Measurements from ENCODE around the gene LRMDA.
"Not testable (repeated sequence)": the region's sequence is repeated elsewhere in the genome, so short reads cannot be mapped to it uniquely, and the experiment has no call there.

Gene LRMDA

DNA sequence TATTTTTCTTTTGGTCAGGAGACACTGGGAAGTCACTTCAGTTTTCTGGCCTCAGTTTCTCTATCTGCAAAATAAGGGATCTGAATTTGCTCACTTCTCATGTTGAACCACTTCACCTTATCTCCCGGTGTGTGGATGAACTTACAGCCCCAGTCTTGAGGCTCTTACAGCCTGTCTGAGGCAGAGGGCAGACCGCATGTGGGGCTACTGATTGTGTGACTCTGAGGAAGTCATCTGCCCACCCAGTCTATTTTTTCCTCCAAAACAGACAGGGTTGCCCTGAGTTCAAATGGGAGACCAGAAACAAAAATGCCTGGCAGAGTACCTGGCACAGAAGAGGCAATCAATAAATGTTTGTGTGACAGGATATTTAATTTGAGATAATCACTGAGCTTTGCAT, 78.3 kb downstream of the LRMDA start:
- no peak for DNase-seq

DNA sequence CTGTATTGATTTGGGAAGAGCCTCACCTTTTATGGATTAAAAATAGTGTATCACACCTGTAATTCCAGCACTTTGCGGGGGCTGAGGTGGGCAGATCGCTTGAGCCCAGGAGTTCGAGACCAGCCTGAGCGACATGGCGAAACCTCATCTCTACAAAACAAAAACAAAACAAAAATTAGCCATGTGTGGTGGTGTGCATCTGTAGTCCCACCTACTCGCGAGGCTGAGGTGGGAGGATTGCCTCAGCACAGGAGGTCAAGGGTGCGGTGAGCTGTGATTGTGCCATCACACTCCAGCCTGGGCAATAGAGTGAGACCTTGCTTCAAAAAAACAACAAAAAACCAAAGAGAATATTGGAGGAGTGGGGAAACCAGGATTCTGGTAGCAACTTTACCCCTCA, 79.6 kb downstream of the LRMDA start:
- no peak for DNase-seq

DNA sequence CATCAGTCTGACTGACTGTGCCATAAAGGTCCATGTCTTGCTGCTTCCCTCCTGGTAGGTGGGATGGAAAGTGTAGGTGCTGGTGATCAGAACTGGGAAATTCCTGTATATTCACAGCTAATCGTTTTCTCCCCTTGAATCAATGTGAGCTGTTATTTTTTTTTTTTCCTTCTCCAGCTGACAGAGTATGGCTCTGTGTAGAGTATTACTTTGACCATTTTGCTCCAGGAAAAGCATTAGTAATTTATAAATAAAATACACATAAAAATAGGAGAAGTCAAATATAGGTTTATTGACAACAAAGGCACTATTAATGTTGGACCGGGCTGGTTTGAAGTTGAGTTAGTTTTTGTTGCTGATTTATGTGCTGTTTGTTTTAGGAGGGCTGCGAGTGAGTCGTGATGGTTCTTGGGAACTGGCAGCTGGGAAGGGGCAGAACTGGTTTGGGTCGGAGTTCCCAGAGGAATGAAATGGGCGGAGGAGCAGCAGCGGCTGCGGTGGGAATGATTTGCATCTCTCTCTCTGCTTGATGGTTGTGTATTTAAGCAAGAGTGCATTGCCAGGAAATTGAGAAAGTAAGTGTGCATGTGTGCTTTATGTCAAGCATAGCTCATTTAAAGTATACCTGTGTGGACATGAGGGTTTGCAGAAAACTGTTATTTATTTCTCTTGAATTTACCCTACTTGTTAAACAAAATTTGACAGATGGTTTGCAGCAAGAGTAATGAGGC, 80.9 kb downstream of the LRMDA start:
- DNase-seq: no peak

DNA sequence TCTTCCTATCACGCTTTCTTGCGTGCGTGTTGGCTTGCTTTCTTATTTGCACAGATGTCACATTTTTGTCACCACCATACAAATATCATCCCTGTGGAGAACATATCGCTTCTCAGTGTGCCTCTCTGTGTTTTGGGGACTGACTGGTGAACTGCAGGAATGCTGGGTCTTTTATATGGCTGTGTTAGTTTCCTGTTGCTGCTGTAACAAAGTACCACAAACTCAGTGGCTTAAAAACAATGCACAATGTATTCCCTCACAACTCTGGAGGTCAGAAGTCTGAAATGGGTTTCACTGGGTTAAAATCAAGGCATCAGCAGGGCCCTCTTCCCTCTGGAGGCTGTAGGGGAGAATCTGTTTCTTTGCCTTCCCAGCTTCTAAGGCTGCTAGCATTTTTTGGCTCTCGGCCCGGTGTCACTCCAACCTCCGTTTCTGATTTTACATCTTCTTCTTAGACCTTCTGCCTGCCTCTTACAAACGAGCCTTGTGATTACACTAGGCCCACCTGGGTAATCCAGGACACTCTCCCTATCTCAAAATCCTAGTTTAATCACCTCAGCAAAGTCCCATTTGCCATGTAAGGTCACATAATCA, 82.0 kb downstream of the LRMDA start:
- no peak for DNase-seq

DNA sequence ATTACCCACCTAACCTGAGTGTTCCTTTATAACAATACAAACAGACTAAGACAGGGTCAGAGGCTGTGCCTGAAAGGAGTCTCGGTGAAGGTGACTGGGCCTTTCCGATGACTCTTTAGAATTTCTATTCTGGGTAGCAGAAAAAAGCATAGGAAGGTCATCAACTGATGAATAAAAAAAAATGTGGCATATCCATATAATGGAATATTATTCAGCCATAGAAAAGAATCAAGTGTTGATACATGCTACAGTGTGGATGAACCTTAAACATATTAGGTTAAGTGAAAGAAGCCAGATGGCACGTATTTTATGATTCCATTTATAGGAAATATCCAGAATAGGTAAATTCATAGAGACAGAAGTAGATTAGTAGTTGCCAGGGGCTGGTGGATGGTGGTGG, 83.4 kb downstream of the LRMDA start:
- DNase-seq: no peak

DNA sequence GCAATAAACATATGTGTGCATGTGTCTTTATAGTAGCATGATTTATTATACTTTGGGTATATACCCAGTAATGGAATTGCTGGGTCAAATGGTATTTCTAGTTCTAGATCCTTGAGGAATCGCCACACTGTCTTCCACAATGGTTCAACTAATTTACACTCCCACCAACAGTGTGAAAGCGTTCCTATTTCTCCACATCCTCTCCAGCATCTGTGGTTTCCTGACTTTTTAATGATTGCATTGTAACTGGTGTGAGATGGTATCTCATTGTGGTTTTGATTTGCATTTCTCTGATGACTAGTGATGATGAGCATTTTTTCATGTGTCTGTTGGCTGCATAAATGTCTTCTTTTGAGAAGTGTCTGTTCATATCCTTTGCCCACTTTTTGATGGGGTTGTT, 84.7 kb downstream of the LRMDA start:
- DNase-seq: not testable (repeated sequence)

DNA sequence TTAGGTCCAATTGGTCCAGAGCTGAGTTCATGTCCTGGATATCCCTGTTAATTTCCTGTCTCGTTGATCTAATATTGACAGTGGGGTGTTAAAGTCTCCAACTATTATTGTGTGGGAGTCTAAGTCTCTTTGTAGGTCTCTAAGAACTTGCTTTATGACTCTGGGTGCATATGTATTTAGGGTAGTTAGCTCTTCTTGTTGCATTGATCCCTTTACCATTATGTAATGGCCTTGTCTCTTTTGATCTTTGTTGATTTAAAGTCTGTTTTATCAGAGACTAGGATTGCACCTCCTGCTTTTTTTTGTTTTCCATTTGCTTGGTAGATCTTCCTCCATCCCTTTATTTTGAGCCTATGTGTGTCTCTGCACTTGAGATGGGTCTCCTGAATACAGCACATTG, 87.8 kb downstream of the LRMDA start:
- DNase-seq: not testable (repeated sequence)

DNA sequence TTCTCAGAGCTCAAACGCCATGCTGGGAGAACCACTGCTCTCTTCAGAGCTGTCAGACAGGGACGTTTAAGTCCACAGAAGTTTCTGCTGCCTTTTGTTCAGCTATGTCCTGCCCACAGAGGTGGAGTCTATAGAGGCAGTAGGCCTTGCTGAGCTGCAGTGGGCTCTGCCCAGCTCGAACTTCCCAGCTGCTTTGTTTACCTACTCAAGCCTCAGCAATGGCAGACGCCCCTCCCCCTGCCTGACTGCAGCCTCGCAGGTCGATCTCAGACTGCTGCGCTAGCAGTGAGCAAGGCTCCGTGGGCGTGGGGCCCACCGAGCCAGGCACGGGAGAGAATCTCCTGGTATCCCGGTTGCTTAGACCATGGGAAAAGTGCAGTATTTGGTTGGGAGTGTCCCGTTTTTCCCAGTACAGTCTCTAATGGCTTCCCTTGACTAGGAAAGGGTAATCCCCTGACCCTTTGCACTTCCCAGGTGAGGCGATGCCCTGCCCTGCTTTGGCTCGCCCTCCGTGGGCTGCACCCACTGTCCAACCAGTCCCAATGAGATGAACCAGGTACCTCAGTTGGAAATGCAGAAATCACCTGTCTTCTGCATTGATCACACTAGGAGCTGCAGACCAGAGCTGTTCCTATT, 89.9 kb downstream of the LRMDA start:
- not testable (repeated sequence) for DNase-seq

DNA sequence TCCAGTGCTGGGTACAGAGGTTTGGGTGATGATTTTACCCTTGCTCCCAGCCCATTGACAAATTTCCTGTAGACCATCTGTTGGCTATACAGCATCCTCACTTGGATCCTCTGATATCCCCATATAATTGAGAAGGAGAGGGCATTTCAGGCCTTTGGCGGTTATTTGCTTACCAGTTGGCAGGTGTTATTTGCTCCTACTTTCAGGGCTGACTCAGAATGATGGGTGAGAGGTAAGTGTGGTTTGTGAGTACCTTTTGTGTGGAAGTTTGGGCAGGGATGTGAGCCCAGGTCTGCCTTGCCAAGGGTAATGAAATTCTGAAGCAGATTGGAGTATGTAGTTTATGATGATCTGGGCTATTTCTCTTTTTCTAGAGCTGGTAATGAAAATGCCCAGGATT, 93.6 kb downstream of the LRMDA start:
- DNase-seq: no peak

DNA sequence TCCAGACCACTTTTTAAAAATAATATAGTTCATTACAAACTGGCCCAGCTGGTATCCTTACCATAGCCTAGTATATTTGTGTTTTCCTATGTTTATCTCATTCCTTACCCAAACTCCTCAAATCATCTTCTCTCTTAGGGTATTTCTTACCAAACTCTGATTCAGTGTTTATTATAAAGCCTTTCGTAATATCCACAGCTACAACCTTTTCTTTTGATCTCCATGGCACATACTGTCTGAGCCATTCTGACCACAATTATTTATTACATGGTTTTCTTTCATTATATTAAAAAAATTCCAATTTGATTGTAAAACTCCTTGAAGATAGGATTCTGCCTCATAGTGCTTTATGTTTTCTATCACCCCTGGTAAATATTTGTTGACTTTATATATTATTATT, 94.2 kb downstream of the LRMDA start:
- DNase-seq: no peak

DNA sequence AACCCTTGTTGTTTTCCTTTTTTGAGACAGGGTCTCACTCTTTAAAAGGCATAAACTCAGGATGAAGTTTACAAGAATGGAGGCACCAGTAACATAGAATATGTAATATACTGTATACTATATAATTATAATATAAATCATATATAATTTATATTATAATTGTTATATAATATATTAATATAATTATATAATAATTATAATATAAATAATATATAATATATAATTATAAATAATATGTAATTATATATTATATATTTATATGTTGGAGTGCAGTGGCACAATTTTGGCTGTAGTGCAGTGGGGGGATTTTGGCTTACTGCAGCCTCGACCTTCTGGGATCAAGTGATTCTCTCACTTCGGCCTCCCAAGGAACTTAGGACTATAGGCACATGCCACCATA, 96.1 kb downstream of the LRMDA start:
- DNase-seq: no peak

DNA sequence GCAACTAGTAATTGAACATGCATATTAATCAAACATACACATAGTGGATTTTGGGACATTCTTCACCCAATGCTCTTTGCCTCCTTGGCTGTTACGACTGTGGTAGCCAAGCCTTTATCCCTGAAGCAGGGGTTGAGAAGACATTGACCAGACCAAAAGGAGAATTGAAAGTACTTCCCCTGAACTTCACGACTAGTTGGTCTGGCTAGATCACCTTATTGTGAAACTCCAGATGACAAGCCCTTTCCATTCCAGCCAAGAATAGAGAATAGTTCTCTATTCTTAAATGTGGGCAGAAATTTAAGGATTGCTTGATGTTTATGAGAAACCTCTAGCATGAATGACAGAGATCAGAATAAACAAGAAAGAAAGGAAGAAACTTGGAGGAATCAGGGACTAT, 97.0 kb downstream of the LRMDA start:
- DNase-seq: no peak

DNA sequence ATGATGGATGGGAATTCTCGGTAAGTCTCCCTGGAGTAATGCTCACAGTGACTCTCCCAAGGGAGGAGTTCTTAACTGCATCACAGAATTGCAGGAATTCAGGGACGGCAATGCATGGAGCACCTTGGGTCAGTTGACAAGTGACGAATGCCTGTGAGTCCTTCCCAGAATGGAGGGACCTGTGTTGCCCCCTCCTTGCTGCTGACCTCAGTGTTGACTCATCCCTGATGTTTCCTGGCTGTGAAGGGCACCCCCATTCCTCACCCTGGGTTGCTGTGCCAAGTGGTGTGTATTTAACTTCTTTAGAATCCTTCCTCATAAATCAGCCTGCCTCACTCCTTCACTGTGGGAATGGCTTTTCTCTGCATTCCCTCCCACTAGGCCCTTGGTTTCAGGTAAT, 98.9 kb downstream of the LRMDA start:
- no peak for DNase-seq

DNA sequence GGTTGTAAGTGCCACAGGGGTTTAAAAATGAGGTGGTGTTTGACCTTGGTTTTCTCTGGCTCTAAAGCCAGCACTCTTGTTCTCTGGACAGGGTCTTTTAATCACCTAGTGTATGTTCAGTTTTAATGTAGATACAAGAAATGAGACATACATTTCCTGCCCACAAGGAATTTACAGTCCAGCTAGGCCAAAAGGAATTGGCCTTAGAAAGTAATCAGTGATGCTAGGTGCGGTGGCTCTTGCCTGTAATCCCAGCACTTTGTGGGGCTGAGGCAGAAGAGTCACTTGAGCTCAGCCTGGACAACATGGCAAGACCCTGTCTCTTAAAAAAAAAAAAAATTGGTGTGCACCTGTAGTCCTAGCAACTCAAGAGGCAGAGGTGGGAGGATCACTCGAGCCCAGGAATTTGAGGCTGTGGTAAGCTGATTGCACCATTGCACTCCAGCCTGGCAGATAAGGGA, 100.2 kb downstream of the LRMDA start:
- no peak for DNase-seq

DNA sequence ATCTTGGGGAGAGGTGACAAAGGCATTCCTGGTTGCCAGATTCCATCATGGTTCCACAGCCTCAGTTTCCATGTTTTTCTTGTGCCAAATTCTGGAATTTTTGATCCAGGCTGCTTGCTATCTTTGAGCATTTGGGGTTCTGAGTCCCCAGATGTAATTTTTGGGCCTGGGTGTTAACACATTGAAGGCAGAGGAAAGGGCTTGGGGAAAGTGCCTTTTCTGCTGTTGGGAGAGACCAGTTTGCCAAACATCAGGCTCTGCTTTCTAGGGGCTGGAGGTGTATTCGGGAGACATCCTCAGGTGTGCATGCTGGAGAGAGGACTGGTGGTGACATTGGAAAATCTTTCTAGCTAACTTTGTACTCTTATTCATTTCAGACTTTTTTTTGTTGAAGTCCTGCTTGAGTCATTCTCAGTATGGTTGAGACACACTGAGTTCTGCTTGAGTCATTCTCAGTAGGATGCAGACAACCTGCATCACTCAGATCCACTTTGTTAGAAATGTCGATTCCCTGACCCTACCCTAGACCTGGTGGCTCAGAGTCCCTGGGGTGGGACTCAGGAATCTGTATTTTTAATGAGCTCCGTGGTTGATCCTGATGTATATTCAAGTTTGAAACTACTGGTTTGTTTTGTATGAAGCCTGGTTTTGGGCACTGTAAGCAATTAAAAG, 101.0 kb downstream of the LRMDA start:
- DNase-seq: no peak

DNA sequence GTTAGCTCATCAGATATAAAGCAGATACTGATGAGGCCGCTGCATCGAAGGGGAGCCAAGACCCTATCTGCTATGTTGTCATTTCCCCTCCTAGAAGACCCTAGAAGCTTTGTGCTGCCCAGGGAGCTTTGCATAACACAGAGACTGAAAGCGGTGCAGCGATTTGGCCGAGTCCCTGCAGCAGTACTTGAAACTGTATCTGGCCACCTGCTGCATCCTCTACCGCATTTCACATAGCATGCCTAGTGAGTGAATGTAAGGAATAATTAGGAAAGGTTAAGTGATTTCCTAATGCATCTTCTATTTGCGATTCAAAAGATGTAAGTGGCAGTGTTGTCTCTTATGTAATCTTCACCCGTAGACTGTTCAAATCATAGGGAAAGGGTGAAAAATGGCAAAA, 106.7 kb downstream of the LRMDA start:
- no peak for DNase-seq

DNA sequence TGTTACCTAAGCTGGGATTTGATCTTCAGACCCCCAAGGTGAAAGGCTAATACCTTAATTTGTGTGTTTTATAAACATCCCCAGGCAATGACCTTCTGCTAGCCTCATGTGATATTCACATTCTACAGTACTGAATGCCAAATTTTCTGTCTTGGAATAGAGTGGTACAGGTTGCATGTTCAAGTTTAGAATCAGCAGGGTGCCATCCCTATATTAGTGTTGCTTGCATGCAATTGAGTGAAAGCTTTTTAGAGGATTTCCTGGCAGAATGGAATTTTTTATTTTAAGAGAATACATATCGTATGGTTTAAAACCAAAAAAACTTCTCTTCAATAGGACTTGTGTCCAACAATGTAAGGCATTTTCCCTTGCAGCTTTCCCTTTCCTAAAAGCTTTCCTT, 107.3 kb downstream of the LRMDA start:
- no peak for DNase-seq

DNA sequence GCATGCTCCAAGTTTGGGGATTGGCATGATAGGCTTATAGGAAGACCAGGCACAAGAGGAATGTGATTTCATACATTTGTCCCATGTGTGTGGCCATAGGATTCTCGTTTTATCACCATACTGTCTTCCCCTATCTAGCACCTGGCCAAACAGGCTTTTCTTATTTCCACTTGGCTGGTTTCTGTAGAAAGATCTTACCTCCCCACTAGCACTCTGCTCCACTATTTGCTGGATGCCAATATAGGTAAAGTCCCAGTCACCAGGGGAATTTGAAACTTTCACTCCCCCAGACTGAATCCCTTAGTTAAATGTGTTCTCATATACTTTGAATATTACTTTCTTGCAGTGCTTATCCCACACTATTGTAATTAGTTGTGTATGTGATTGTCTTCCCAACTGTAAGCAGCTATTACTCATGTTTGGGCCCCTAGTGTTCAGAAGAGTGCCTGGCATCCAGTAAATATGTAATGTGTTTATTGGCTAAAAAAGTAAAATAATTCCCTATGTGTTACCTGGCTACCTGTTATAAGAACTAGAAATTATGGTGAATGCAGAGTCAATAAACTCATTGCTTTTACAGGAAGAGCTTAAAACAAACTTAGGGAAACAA, 109.0 kb downstream of the LRMDA start:
- DNase-seq: no peak

DNA sequence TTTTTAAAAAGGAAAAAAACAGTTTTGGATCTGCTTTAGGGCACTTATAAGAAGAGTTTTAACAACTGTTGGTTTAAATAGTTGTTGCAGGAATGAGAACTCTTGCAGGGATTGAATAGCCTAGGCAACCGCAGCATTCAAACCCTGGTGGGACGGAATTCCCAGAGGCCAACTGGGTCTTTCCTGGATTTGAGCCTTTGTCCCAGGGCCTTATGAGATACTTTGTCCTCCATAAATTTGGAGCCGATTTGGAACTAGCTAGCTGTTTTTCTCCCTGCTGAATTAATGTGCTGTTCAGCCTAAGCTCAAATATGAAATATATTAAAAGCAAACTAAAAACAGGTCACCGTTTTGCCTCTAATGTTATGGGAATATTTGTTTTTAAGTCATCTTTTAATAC, 109.6 kb downstream of the LRMDA start:
- no peak for DNase-seq

DNA sequence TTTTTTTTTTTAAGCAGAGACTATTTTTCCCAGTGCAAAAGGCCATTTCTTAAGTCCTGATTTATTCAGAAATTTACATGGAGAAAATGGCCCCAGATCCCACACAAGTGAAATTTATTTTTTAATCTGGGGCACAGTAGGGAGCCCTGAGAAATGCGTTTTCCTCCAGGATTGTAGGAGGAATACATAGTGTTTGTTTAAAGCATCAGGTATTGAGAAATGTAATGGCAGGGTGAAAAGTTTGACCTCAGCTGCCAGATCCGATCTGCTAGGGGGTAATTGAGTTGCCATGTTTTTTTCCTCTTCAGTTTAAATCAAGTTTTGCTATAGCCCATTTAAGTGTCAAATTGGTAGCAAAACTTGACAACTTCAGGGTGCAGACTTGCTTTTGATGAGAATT, 110.0 kb downstream of the LRMDA start:
- no peak for DNase-seq

DNA sequence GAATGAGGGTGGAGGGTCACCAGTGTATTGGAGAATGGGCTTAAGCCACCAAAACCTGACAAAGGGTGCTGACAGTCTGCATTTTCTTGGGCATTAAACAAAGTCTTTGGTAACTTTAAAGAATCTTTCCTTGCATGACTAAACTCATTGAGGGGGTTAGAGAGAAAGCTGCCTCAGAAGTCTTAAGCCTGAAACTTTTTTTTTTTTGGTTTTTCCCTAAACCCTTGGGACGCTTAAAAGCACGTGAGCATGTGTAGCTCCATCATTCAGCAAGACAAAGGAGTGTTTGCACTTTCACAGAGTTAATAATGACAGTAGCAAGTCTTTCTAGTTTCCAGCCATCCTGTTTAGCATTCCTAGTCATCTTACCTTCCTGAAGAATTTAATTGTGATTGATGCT, 110.7 kb downstream of the LRMDA start:
- DNase-seq: no peak

DNA sequence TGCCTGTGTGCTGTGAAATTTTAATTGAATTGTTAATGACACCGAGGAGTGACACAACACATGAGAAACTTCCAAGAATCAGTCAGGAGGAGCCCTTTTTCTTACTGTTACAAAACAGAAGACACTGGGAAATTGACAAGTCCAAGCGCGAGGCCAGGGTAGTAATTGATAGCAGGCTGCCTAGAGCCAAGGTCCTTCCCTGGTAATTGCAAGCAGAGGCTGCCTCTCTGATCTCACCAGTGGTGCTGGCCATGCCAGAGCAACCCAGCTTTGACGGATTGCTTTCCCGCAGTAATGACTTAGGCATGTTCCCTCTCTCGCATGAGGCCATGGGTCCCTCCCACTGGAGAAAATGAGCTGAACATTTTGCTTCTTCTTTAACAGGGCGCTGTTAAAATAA, 111.5 kb downstream of the LRMDA start:
- no peak for DNase-seq

DNA sequence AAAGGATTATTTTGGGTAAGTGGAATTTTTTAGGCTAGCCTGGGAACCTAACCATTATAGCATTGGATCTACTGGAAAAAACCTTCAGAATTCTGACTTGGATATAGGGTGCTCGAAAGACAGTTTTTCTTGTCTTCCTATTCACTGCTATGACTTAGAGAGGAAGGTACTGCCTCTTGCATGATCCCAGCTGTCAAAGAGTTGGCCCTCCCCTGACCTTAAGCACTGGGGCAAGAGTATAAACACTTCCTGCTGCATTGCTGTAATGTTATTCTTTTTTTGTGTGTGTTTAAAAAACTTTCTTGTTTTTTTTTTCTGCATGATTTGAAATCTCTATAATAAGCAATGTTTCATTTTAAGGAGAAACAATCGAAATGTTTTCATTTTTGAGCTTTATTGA, 113.0 kb downstream of the LRMDA start:
- no peak for DNase-seq

Data from stimulated activated naive CD4-positive, alpha-beta T cell (primary cell).